GM19438 (cell line): ENCODE measurements around the gene GLI2.

Source experiments
- ATAC-seq: cut with Tn5 transposase; IDR thresholded peaks from one replicate; pipeline ENCODE4 v1.9.1; 2021; ENCODE audit warnings: low read depth; ENCODE audit not compliant: unreplicated experiment

GLI2 gene

GRCh38 chr2:120735746-120736170 lies at the start of gene GLI2:
GLI2 (plus strand) TSS chr2:120735868; CDS start chr2:120797321, 61,453 bp downstream.
- peak; percentile 56 for ATAC-seq

GRCh38 chr2:120685974-120686297 lies 49.7 kb upstream of the GLI2 start:
- ATAC-seq, result no peak

GRCh38 chr2:120686511-120687168 lies 49.0 kb upstream of the GLI2 start:
- ATAC-seq, result no peak

- no peak for ATAC-seq
These were observed 48.5 kb upstream of the GLI2 start for GRCh38 chr2:120687210-120687609.

- ATAC-seq, result no peak
These were observed 45.1 kb upstream of the GLI2 start for GRCh38 chr2:120690521-120690920.

- ATAC-seq, result no peak
These were observed 44.3 kb upstream of the GLI2 start for GRCh38 chr2:120691410-120691809.

- no peak for ATAC-seq
These were observed 43.0 kb upstream of the GLI2 start for GRCh38 chr2:120692691-120693090.

GRCh38 chr2:120693121-120693520 lies 42.5 kb upstream of the GLI2 start:
- no peak for ATAC-seq

- ATAC-seq, result no peak
These were observed 41.6 kb upstream of the GLI2 start for GRCh38 chr2:120694034-120694433.

GRCh38 chr2:120697471-120697870 lies 38.2 kb upstream of the GLI2 start:
- no peak for ATAC-seq

GRCh38 chr2:120699292-120699691 lies 36.4 kb upstream of the GLI2 start:
- ATAC-seq, result no peak

GRCh38 chr2:120700659-120701058 lies 35.0 kb upstream of the GLI2 start:
- ATAC-seq, result no peak

GRCh38 chr2:120701096-120701495 lies 34.6 kb upstream of the GLI2 start:
- ATAC-seq, result no peak

GRCh38 chr2:120701499-120701898 lies 34.2 kb upstream of the GLI2 start:
- ATAC-seq, result no peak

GRCh38 chr2:120702061-120702460 lies 33.6 kb upstream of the GLI2 start:
- no peak for ATAC-seq

GRCh38 chr2:120702801-120703200 lies 32.9 kb upstream of the GLI2 start:
- ATAC-seq, result no peak

- ATAC-seq, result no peak
These were observed 32.2 kb upstream of the GLI2 start for GRCh38 chr2:120703330-120703994.

- ATAC-seq, result no peak
These were observed 31.0 kb upstream of the GLI2 start for GRCh38 chr2:120704696-120705095.

- ATAC-seq, result no peak
These were observed 27.9 kb upstream of the GLI2 start for GRCh38 chr2:120707816-120708215.

- no peak for ATAC-seq
These were observed 26.6 kb upstream of the GLI2 start for GRCh38 chr2:120708944-120709607.

- no peak for ATAC-seq
These were observed 26.0 kb upstream of the GLI2 start for GRCh38 chr2:120709608-120710041.

GRCh38 chr2:120710256-120710655 lies 25.4 kb upstream of the GLI2 start:
- ATAC-seq, result no peak
